Sigmoid colon (tissue), 3 donors: Measurements from ENCODE around the gene DIS3L.

Experiments used
- CTCF ChIP-seq, 4 experiments: fragments of 450-650 bp in 3 of 4; fragments of 200-600 bp in 1 of 4; IDR thresholded peaks; one replicate each; pipeline ENCODE4 v1.5.1; 2016 to 2019; ENCODE audit warnings: antibody characterized with exemption in 4 of 4, mild to moderate bottlenecking in 3 of 4, moderate library complexity in 2 of 4
- POLR2A ChIP-seq, 2 donors: fragments of 450-650 bp; IDR thresholded peaks; one replicate each; pipeline ENCODE4 v1.6.1; 2016; ENCODE audit warnings: antibody characterized with exemption in 2 of 2, mild to moderate bottlenecking in 2 of 2, moderate library complexity in 2 of 2

- TF ChIP-seq POLR2A (IDR thresholded peaks at IDR 0.05) (no peak), CTCF (IDR thresholded peaks at IDR 0.05) (no peak)
These were observed 976 bp downstream of the DIS3L start for GRCh38 chr15:66294157-66294931.
